ENCODE data around the gene OR51A7.

Gene OR51A7

DNA sequence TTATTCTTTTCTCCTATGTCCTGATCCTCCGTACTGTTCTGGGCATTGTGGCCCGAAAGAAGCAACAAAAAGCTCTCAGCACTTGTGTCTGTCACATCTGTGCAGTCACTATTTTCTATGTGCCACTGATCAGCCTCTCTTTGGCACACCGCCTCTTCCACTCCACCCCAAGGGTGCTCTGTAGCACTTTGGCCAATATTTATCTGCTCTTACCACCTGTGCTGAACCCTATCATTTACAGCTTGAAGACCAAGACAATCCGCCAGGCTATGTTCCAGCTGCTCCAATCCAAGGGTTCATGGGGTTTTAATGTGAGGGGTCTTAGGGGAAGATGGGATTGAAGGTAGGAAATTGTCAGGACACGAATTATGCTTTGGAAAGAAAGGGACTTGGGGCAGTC, 21.0 kb upstream of the OR51A7 start:
- TF ChIP-seq, protein P1, sequence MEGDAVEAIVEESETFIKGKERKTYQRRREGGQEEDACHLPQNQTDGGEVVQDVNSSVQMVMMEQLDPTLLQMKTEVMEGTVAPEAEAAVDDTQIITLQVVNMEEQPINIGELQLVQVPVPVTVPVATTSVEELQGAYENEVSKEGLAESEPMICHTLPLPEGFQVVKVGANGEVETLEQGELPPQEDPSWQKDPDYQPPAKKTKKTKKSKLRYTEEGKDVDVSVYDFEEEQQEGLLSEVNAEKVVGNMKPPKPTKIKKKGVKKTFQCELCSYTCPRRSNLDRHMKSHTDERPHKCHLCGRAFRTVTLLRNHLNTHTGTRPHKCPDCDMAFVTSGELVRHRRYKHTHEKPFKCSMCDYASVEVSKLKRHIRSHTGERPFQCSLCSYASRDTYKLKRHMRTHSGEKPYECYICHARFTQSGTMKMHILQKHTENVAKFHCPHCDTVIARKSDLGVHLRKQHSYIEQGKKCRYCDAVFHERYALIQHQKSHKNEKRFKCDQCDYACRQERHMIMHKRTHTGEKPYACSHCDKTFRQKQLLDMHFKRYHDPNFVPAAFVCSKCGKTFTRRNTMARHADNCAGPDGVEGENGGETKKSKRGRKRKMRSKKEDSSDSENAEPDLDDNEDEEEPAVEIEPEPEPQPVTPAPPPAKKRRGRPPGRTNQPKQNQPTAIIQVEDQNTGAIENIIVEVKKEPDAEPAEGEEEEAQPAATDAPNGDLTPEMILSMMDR (conservative IDR thresholded peaks at IDR 0.05; ENCODE audit: low read depth, low read length), result no peak
- H3K4me3 ChIP-seq (ENCODE audit: low read length), result no peak overlapping the region

DNA sequence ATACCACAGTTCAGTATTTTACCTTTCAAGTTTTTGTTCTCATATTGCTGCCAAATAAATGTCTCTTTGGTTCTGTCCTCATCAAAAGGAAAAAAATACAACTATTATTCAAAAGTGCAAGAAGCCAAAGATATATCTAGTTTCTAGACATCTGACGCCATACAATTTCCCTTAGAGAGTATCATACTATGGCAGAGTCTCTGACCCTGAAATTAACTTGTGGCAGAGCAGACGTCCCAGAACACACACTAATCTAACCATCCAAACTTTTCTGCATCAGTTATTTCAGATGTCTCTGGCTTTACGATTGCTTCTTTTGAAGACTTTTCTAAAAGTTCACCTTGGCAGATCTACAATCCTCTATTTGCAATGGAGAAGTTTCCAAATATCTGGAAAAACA, 19.2 kb upstream of the OR51A7 start:
- TF ChIP-seq, protein P1 (conservative IDR thresholded peaks at IDR 0.05; ENCODE audit: low read depth, low read length), result no peak

More for the DNA sequence above, 21.0 kb upstream of the OR51A7 start:
- no peak for DNase-seq (ENCODE audit: low read depth)

DNA sequence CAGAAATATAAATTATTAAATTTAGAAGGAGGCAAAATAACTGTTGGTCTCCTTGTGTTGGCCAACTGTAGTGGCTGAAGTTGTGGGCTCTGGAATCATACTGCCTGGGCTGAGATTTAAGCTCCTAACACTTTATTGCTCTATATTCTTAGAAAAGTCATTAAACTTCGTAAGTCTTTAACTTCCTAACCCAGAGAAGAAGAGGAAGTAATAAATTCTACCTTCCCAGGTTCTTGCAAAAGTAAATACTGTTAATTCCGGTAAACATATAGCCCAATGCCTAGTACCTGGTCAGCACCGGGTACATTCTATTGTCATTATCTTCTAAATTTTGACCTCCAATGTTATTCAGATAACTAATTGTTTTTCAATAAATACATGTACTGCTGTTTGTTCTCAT, 17.4 kb upstream of the OR51A7 start:
- no peak overlapping the region for H3K4me3 ChIP-seq (ENCODE audit: low read length)
- TF ChIP-seq, protein P1 (conservative IDR thresholded peaks at IDR 0.05; ENCODE audit: low read depth, low read length), result no peak
- no peak for DNase-seq (ENCODE audit: low read depth)

More for the DNA sequence above, 19.2 kb upstream of the OR51A7 start:
- no peak for DNase-seq (ENCODE audit: low read depth)
- no peak overlapping the region for H3K4me3 ChIP-seq (ENCODE audit: low read length)

DNA sequence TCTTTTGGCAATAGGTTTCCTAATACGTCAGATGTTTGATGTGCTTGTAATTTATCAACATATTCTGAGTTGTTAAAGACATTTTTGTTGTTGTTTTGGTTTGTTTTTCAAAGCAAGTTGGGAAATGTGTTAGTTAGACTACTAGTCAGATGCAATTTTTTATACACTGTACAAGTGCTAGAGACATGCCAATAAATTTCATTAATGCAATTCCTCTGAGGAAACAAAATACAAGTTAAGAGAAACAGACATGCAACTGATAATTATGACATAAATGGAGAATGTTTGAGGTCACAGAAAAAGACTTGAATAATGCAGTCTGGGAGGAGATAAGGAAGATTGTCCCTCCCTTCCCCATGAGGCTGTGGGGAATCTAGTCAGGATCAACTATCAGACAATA, 16.0 kb upstream of the OR51A7 start:
- TF ChIP-seq, protein P1 (conservative IDR thresholded peaks at IDR 0.05; ENCODE audit: low read depth, low read length), result no peak
- no peak overlapping the region for H3K4me3 ChIP-seq (ENCODE audit: low read length)
- DNase-seq (ENCODE audit: low read depth), result no peak

DNA sequence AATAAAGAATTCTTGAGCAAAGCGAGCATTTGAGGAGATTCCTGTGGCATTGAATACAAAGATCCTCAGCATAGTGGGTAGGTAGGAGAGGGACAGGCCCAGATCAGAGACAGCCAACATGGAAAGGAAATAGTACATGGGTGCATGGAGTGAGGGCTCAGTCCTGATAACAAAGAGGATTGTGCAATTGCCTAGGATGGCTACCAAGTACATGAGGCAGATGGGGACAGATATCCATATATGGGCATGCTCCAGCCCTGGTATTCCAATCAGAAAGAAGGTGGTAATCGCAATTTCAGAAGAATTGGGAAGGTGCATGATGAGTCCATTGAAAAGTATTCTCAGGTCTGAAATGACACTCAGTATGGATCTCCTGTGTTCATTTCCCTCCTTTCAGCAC, 13.3 kb upstream of the OR51A7 start:
- DNase-seq (ENCODE audit: low read depth), result no peak
- H3K4me3 ChIP-seq (ENCODE audit: low read length), result no peak overlapping the region
- TF ChIP-seq, protein P1 (conservative IDR thresholded peaks at IDR 0.05; ENCODE audit: low read depth, low read length), result no peak

DNA sequence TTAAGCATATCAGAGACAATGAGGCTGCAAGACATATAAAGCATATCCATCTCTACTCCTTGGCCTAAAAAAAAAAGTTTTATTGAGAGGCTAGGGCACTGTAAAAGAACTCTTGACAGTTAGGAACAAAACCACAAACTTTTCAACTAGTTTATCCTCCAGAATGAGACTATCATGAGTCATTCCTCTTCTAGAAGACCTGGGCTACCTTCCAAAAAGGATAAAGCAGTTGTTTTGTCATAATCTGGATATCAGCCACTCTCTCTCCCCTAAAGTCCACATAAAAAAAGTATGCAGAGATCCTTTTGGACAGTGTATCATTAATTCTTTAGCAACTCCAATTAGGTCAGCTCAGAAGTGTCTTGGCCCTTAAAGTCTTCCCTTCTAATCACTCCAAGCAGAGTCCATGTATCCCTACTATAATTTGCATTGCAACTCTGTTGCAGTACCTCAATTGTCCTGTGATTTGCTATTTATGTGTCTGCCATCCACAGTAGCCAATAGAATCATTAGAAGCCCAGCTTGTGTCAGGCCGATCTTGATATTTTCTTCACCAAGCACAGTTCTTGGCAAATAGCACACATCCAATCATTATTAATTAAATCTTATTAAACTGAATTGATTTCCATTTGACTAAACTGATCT, 11.5 kb upstream of the OR51A7 start:
- DNase-seq (ENCODE audit: low read depth), result peak; percentile 86
- TF ChIP-seq, protein P1 (conservative IDR thresholded peaks at IDR 0.05; ENCODE audit: low read depth, low read length), result peak; percentile 29
- no peak overlapping the region for H3K4me3 ChIP-seq (ENCODE audit: low read length)

DNA sequence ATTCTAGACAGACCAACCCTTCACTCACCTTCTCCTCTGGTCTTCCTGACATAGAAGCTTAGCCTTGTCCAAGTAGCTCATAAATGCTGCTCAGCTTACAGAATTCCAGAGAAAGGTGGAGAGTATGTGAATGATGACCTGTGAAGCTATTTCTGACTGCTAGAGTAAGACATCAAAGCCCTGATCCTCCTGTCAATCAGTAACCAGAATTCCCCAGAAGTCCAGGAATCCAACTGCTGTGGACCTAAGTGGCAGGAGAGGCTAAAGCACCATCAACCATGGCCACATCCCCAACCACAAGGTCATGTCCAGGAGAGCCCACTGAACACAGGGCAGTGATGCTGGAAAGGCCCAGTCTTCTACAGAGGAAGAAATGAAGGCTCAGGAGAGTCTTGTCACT, 13.0 kb downstream of the OR51A7 start:
- DNase-seq (ENCODE audit: low read depth), result no peak
- no peak overlapping the region for H3K4me3 ChIP-seq (ENCODE audit: low read length)
- TF ChIP-seq, protein P1 (conservative IDR thresholded peaks at IDR 0.05; ENCODE audit: low read depth, low read length), result no peak

All from retinal pigment epithelial cell (primary cell).